HG03066 (cell line): ENCODE measurements around the gene KLLN.
"Not testable (repeated sequence)": the region's sequence is repeated elsewhere in the genome, so short reads cannot be mapped to it uniquely, and the experiment has no call there.

Source experiments
- ATAC-seq: cut with Tn5 transposase; IDR thresholded peaks from one replicate; pipeline ENCODE4 v1.9.1; 2021; ENCODE audit warnings: low read depth; ENCODE audit not compliant: unreplicated experiment

The KLLN gene

DNA sequence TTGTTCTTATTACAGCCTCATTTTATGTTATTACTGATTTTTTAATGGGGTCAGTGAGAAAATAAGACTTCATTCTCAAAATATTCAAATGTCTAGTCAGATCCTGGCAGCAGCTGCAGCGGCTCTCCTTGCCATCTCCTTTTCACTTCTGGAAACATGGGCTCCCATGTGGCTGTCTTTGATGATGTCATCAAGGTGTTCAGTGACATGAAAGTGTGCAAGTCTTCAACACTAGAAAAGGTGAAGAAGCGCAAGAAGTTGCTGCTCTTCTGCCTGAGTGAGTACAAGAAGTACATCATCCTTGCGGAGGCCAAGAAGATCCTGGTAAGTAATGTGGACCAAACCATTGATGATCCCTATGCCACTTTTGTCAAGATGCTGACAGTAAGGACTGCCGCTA is 19.6 kb downstream of the KLLN start:
- no peak for ATAC-seq

DNA sequence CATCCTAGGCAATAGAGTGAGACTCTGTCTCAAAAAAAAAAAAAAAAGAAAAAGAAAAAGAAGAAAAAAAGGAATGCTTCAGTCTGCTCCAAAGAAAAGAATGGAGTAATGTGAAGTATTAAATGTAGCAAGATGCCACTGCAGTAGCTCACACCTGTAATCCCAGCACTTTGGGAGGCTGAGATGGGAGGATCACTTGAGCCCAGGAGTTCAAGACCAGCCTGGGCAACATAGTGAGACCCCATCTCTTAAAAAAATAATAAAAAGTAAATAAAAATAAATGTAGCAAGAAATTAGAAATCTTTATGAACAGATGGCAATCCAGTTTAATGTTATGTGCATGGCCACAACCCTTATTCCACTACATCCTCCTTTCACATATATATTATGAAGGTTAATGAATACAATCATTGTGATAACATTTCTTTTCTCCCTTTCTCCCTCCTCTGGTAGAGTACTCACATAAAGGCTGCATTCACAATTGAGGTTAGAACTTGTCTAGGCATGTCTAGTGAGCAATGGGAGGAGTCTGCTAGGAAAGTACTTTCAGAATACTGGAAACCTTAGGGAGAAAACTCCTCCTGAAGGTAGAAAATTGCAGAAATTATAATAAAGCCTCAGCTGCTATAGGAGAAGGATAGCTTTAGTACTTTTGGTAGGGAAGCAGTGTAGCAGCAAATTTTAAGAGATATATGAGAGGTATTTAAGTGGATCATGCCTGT is 20.4 kb downstream of the KLLN start:
- ATAC-seq: no peak

DNA sequence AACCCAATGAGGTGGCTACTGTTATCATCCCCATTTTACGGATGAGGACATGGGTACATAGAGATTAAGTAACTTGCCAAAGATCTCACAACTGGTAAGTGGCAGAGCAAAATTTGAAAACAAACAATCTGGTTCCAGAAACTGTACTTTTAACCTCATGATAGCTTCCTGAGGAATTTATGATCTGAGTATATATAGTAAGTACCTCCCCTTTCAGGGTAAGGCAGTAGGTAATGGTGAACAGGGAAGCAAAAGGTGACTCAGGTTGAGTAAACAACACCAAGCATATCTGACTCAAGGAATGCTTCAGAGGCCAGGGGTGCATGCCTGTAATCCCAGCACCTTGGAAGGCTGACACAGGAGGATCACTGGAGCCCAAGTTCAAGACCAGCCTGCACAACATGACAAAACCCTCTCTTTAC is 21.1 kb downstream of the KLLN start:
- ATAC-seq: no peak

DNA sequence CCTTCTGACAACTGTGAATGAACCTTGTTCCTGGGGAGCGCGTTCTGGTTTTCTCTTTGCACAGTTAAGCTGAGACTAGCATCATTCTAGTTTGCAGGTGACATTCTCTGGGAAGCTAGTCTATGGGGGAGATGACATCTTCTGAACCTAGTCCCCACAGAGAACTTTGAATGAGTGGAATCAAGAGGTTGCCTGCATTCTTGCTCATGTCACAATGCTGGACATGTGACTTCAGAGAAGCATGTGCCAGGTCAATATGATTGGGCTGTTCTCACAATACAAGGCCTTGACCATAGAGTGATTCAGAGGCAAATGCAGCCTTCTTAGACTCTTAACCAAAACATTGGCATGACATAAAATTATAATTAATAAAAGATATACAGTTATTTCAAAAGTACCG is 22.1 kb downstream of the KLLN start:
- ATAC-seq: no peak

DNA sequence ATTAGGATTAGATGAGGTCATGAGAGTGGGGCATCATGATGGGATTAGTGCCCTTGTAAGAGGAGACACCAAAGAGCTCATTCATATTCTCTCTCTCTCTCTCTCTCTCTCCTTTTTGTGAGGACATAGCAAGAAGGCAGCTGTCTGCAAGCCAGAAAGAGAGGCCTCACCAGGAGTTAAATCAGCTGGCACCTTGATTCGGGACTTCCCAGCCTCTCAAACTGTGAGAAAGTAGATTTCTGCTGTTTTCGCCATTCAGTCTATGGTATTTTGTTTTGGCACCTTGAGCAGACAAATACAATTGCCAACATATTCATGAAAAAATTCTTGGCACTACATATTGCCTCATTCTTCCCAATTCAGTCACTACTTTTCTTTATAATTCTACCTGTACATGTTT is 24.7 kb downstream of the KLLN start:
- ATAC-seq: no peak

DNA sequence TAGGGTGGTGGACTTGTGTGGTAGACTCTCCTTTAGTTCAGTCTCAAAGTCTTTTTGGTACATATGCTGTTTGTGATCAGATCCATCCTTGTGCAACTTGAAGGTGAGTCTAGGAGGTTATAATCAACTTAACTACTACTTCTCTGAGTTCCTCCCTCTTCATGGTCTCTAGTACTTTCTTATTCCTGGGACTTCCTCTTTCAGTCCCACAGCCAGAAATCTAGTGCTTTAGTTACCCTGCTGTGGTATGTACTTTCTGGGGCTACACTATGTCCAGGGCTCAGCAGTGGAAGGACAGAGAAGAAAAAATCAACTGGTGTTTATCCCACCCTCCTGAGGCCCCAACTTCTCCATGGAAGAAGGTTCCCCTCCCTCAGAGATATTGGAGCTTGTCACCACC is 25.9 kb downstream of the KLLN start:
- ATAC-seq: no peak

DNA sequence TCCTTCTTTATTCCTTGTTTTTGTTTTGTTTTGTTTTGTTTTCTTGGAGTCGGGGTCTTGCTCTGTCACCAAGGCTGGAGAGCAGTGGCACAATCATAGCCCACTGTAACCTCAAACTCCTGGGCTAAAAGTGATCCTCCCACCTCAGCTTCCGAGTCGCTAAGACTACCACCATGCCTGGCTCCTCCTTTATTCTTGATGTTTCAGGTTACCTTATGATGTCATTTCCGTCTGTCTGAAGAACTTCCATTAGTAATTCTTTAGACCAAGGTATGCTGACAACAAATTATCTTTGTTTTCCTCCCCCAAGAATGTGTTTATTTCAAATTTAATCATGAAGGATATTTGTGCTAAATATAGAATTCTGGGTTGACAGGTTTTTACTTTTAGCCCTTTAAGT is 27.2 kb downstream of the KLLN start:
- ATAC-seq: no peak

DNA sequence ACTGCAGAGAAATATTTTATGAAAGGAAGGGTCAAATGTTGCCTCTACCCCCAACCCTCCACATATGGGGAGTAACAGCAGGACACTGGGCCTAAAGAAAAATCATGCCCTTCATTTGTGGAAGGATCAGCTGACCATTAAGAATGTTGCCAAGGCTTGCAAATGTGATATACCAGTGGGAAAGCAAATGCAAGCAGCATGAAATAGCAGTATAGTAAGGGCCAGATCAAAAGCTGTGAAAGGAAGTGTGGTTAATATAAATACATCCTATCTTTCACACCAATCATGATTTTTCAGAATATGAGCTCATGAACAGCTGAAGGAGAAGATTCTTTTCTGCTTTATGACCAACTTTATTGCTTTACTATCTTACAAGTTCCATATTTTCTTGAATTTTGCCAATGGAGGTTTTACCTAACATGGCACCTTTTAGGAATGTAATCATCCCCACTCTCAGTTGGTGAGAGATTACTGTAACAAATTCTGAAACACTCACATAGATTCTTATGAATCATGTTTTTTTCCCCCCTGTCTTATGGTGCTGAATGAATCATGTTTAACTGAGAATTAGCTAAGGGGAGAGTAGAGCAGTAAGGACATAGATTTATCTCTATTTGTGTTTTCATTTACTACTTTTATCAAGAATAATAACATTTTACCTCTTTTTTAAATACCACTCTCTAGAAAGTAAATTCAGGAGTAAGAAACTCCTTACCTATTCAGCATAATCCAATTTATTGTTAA is 33.2 kb downstream of the KLLN start:
- no peak for ATAC-seq

DNA sequence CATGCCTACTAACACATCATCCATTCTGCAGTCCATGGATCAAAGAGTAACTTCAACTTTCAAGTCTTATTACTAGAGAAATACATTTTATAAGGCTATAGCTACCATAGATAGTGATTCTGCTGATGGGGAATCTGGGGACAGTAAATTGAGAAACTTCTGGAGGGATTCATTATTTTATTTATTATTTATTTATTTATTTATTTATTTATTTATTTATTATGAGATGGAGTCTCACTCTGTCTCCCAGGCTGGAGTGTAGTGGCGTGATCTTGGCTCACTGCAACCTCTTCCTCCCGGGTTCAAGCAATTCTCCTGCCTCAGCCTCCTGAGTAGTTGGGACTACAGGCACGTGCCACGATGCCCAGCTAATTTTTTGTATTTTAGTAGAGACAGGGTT is 34.3 kb downstream of the KLLN start:
- ATAC-seq: not testable (repeated sequence)

DNA sequence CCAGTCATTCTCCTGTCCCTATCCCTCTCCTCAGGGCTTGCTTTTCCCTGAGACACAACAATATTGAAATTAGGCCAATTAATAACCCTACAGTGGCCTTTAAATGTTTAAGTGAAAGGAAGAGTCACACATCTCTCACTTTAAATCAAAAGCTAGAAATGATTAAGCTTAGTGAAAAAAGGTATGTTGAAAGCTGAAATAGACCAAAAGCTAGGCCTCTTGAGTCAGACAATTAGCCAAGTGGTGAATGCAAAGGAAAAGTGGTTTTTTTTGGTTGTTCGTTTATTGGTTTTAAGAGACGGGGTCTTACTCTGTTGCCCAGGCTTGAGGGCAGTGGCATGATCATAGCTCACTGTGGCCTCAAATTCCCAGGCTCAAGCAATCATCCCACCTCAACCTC is 35.7 kb downstream of the KLLN start:
- ATAC-seq: no peak

DNA sequence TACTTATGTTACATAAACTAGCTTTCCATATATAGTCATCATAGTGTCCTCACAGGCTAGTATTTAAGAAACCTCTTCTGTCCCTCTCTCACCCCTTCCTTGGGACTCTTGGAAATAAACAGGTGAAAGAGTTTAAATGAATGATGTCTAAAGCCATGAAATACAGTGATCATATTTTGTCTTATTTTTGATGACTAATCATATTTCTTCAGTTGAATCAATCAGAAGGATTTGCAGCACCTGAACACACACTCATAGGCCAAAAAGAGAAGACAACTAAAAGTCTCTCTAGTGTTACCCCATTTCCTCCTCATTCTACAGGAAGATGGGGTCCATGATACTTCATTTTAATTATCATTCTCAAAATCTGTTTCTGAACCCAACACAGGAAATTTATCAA is 36.7 kb downstream of the KLLN start:
- ATAC-seq: no peak

DNA sequence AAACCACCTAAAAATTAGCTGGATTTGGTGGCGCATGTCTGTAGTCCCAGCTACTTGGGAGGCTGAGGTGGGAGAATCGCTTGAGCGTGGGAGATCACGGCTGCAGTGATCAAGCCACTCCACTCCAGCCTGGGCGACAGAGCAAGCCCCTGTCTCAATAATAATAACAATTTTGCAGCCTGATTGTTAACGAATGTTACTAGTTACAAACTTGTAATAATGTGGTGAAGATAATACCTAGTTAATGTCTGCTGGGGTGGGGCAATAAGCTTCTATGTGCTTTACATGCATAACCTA is 44.1 kb downstream of the KLLN start:
- no peak for ATAC-seq

DNA sequence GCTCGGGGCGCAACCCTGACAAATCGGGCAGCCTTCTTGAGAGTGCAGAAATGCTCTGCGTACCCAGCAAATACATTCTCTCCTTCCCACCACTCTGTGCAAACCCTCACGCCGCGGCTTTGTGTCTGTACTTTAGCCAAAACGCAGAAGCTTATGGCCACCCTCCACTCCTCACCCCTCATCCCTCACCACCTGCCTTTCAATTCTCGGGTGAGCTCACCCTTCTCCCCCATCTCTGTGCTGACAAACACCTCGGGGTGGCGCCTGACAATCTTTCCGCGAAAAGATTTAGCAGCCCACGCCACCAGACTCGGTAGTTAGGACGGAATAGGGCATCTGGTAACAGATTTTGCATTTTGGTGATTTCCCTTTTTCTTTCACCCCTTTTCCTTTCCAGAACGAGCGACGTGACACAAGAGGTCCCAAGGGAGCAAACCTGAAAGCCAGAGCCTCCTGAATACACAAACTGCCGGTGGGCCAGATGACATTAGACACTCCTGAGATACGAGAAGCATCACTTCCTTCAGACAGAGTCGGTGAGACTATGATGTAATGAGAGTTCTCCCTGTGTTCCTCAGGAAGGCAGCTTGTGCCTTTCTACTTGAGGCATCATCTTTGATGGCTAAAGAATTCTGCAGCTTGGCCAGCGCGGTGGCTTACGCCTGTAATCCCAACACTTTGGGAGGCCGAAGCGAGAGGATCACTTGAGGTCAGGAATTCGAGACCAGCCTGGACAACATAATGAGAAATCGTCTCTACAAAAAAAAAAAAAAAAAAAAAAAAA is 44.6 kb downstream of the KLLN start:
- ATAC-seq: peak; percentile 57

DNA sequence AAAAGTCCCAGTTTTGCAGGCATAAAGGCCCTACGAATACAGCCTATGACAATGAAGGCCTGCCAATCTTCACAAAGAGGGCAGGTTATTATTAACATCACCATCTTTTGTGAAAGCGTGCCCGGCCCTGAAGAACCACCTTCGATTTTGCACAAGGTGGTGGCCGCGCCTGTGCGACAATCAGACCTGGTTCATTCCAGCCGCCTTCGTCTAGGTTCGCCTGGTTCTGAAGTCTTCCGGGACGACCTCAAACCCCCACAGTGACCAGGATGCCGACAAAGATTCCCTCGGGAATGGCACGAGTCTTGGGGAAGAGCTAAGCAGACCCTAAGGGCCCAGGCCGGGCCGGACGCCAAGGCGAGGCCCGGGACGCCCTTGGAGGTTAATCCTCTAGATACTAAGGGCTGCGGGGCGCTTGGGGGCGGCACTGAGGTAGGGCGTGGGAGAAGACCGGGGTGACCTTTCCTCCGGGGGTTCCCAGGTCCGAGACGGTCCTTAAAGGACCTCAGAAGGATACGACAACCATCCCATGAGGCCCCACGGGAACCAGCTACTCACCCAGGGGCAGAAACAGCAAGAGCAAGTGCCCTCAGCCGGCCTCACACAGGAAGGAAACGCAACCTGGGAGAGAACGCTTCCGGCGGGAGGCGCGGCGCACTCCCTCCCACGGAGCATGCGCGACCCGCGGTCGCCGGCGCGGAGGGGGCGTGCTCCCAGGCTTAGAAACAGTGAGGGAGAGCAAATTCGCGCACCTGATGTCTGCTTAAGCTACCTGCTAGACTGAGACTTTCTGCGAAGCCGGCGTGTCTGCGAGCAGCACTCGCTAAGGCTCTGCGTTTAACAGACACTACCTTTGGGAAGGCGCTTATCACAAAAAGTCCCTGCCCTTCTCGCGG is 45.5 kb downstream of the KLLN start, which contains the start of gene ATAD1:
Gene ATAD1, minus strand, starts transcription at position 618 of the 896 bp plus-strand sequence. CDS start 3,627 bp downstream, outside the sequence.
- peak; percentile 64 for ATAC-seq

DNA sequence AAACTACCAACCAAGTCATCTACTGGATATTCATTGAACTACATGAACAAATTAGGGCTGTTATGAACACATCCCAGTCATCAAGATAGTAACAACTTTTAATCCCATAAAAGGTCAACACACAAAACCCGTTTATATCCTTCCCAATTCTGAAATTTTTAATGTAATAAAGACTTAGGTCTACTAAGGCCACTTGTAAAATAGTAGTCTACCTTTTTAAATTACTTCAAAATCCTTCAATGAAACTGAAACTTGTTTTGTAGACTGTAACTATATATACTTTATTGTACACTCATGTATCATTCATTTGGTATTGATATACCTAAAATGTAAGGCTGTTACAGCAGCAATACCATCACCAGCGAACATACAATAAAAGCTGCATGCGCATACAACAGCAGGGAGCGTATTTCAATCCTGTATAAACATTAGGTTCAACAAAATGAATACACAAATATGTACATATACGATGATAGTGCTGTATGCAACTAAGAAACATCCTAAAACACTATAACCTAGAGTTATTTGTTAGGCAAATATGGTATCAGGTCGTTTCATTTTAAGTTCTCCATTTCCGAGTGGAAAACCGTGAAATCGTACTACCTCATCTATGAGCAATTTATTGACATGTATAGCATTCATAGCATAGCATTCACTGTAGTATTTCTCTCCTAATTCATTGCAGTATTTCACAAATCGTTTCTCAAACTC is 46.3 kb downstream of the KLLN start:
- ATAC-seq: no peak

DNA sequence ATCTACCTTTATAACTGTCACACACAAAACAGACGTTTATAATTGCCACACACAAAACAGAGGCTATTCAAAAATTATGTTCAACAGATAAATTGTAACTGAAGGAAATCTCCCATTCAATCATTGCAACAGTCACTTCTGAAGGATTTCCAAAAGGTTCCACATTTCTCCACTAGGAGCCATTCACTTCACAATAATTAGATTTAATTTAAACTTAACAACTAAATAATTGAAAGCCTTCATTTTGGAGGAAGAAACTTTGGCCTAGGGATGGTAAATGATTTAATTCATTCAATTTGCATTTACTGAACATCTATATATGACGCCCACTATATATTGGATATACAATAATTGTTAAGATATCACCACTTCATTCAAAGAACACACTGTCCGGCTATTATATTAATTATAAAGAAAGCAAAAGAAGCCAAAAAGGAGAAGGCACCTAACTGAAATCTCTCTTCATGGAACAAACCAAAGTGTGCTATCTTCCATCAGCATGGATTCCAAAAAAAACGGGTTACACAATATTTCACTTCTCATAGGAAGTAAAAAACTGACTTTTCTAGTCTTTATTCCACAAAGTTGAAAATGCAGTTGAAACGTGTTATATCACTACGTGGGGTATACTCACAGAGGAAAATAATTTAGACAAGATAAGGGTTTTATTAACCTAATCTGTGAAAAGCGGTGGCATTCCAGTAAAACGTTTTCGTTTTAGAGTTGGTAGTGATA is 47.0 kb downstream of the KLLN start:
- ATAC-seq: no peak
